UCSD-AML1 (cell line): Measurements from ENCODE around the gene NANP.
"Not testable (repeated sequence)": the region's sequence is repeated elsewhere in the genome, so short reads cannot be mapped to it uniquely, and the experiment has no call there.

Experiments used
- DNase-seq: peaks from one replicate; lab custom pipeline; 2025; ENCODE audit not compliant: unreplicated experiment; lab: John Stamatoyannopoulos, UW

NANP gene

DNA sequence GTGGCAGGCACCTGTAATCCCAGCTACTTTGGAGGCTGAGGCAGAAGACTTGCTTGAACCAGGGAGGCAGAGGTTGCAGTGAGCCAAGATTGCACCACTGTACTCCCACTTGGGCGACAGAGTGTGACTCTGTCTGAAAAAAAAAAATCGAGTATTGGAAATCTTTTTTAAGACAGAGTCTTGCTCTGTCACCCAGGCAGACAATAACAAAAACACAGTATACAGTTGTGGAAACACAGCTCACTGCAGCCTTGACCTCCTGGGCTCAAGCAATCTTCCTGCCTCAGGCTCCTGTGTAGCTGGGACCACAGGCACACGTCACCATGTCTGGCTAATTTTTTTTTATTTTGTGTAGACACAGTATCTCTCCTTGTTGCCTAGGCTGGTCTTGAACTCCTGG is 15.0 kb downstream of the NANP start:
- DNase-seq, result no peak

DNA sequence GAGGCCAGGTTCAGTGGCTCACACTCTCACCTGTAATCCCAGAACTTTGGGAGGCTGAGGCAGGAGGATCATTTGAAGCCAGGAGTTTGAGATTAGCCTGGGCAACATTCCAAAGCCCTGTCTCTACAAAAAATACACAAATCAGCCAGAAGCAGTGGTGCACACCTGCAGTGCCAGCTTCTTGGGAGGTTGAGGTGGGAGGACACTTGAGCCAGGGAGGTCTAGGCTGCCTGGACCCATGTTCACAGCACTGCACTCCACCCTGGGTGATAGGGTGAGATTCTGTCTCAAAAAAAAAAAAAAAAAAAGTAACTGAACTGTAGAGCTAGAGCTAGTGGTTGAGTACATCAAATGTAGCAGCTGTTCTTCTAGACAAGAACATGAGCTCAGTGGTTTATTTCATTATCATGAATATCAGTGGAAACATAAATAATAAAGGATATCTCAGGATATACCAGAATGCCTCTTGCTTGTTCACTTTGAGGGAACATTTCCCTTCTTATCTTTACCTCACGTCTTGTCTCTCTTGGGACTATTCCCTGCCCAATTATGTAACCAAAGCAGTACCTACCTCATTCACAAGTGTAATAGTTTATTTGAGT is 17.6 kb downstream of the NANP start:
- DNase-seq, result no peak

DNA sequence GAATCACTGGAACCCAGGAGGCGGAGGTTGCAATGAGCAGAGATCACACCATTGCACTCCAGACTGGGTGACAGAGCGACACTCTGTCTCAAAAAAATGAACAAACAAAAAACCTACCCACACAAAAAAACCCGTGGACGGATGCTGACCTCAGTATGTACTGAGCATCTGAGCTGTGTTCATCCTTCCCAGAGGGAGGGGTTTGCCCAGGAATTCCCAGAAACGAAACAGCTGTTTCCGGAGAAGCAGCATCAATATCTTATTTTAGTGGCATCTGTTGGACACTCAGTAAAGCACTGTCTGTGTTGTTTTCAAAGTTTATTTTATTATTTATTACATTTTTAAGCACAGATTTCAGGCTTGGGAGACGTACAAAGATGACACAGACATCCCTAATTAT is 18.7 kb downstream of the NANP start:
- DNase-seq, result no peak

GRCh38 chr20:25604611-25605010 is 19.2 kb downstream of the NANP start:
- DNase-seq, result no peak

GRCh38 chr20:25602914-25603309 is 20.9 kb downstream of the NANP start:
- DNase-seq, result not testable (repeated sequence)

GRCh38 chr20:25602191-25602913 is 21.5 kb downstream of the NANP start:
- not testable (repeated sequence) for DNase-seq

DNA sequence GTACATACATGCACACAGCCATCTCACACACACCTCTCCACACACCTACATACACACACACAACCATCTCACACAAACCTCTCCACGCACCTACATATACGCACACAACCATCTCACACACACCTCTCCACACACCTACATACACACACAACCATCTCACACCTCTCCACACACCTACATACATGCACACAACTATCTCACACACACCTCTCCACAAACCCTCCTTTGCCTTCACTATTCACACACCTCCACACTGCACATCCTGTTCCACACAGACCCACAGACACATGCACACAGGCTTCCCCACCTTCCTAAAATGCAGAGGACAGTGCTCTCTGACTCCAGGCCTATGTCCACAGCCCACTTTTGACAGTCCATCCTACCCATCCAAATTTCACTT is 22.2 kb downstream of the NANP start:
- DNase-seq, result no peak

DNA sequence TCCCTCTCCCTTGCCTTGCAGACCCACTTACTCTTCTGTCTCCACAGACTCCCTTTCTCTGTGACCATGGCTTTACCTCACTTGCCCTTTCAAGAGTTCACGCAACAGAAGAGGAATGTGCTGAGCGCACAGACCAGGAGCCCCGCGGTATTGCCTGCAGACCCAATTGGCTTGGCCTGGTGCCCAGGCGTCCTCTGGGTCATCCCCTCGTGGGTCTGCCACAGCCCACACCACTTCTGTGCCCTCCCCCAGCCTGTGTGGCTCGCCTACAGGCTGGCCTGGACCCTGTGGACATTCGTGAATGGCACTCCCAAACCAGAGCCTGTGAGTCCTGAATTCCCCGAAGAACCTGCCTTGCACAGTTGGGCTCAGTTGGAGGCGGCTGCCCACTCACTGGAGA is 23.2 kb downstream of the NANP start:
- no peak for DNase-seq

DNA sequence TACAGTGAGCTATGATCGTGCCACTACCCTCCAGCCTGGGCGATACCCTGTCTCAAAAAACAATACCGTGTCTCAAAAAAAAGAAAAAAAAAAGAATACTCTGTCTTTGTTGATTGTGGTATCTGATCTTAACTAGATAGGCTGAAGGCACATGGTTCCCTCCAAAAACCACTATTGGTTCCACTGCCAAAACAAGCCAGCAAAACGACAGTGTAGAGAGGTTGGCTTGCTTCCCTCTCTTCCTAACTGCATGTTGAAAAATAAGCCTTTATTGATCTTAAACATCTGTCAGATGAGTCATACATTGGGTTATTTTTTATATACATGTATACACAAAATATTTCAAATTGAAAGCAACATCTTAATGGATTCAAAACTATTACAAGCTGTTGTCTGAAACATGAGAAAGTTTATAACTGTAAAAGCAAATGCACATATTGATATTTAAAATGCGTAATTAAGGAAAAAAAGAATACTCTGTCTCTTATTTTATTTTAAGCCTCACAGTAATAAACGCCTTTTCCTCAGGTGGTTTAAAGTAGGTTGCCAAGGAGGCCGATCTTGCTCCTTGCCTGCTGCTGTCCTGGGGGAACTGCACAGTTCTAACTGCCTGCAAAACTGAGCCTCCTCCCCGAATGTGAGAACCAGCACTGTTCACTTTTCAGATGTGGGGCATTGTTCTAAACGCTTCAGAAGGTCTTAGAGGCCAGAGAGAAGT is 31.5 kb downstream of the NANP start:
- no peak for DNase-seq

DNA sequence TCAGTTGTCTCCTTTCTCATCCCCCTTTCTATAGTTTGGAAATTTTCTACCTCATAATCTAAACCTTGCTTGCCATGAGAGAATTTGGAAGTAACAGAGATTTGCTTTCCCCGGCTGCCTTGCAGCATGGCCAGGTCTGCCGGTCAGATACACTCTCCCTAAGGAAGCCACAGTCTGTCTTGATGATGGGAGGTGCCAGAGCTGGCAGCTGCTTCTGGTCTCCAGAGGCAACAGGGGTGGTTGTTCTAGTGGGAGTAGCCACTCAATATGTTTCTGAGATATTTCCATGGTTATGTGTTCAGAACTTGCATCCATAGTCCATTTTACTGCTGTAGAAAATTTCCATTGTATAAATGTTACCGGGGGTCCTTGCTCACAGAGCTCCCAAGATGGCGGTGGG is 33.0 kb downstream of the NANP start:
- not testable (repeated sequence) for DNase-seq

DNA sequence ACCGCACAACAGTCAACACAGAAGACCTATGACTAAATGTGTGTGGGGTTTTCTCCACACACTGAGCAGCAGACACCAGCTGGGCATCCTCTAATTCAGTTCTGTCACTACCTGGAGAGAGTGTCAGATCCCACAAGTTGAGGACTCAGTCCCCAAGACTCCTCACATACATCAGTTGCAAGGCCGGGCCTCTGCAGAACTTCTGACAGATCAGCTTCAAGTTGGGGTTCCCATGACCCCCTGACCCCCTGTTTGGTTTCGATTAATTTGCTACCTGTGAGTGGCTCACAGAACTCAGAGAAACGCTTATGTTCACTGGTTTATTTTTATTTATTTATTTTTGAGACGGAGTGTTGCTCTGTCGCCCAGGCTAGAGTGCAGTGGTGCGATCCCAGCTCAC is 35.3 kb downstream of the NANP start:
- DNase-seq, result no peak

- no peak for DNase-seq
These were observed 36.3 kb downstream of the NANP start for GRCh38 chr20:25587536-25587935.

GRCh38 chr20:25586877-25587276 is 36.9 kb downstream of the NANP start:
- DNase-seq, result no peak

DNA sequence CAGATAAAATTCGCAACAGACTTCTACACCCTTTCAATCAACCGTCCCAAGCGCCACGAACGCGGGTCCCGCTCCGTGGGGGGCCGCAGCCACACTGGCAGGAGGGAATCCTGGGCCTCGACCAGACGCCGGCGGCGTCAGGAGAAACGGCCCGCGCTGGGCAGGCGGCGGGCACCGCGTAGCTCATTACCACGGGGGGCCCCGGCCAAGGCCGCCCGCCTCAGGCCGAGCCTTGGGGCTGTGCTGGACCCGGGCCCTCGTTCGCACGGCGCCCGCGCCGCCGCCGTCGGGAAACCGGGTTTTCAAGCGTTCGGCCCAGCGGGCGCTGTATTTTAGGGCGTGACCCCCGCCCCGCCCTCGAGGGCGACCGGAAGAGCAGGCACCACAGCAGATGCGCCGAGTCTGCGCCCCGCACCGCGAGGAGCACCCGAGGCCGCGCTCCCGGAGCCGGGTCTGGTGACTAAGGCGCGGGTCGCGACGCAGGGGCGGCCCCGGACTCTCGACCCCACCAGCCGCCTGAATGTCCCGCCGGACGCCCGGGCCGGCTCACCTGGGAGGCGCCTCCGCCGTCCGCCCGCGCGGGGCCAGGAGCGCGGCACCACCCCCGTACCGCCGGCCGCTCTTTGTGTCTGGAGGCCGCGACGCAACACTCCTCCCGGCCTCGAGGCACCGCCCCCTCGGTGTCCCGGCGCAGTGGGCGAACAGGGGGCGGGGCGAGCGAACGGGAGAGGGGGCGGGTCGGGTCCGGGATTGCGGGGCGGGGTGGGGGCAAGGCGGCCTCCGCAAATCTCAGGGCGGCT is 38.7 kb downstream of the NANP start, which contains the start of gene NINL:
Gene NINL (minus strand): TSS at position 627 of the 800 bp plus-strand sequence. CDS start 58,944 bp downstream, outside the sequence.
- DNase-seq, result no peak

- not testable (repeated sequence) for DNase-seq
These were observed 40.2 kb downstream of the NANP start for GRCh38 chr20:25583607-25584006.

DNA sequence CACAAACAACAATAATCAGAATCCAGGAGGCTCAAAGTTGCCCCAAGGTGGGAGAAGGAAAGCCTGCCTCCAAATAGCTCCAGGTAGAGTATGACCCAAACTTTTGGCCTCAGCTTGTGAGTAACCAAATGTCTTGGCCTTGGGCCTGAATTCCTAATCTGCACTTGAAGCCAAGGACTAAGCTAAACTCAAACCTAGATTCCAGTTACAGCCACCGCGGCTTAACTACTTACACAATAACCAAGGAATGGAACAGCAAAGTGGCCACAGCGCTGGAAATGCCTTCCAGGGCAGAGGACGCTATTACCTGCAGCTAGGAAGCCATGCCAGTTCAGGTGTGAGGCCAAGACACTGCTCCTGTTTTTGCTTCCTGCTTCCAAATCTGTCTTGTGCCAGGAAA is 43.1 kb downstream of the NANP start:
- no peak for DNase-seq

DNA sequence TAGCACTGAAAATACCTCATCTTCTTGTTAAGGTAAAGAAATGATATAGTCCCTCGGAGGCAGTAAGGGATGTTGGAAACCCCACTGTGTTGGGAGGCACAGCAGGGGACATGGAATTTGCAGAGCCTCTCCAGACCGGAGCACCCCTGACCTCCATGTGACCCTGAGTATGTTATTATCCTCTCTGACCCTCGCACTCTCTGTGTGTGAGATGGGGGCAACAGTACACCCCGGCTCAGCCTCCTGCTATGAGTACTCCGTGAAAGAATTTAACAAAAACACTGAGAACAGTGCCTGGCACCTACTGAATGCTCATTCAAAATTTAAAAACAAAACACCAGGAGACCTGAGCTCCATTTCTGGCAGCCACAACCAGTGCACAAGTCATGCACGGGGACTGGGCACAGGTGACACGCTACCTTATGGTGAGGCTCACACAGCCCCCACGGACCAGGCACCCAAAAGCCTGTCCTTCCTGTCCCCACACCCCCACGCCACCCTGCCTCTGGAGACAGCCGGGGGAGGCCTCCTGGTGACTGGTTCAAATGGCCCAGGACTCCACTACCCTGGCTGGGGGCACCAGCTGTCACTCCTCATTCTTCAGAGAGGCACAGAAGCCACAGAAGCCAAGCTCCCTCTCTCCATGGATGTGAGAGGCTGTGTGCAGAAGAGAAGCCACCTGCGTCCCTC is 44.6 kb downstream of the NANP start:
- no peak for DNase-seq

- no peak for DNase-seq
These were observed 46.9 kb downstream of the NANP start for GRCh38 chr20:25576783-25577530.

GRCh38 chr20:25574411-25574810 is 49.4 kb downstream of the NANP start:
- no peak for DNase-seq
